ENCODE results near the gene TSN. TPM values are rescaled to one million over a fixed set of nuclear protein-coding genes. Genes with fewer than 3 reads are reported as not detected.

Gene TSN
- total RNA-seq, 2 experiments from 2014 or later, result 59.2 to 63.5 TPM

GRCh38 chr2:121764681-121765228 lies 9.3 kb downstream of the TSN start:
- Mint-ChIP-seq H3K36me3 (ENCODE audit: low read depth) (peaks cover 44% of the 10 kb centered on the region), H3K27me3 (no peaks in the 10 kb centered on the region)
- POLR2A ChIA-PET, result no interaction called here

GRCh38 chr2:121766624-121767023 lies 11.2 kb downstream of the TSN start:
- Mint-ChIP-seq H3K27ac (no peak overlapping the region), H3K27me3 (no peaks in the 10 kb centered on the region), H3K4me1 (no peaks in the 10 kb centered on the region), H3K36me3 (ENCODE audit: low read depth) (peaks cover 46% of the 10 kb centered on the region), H3K4me3 (no peak overlapping the region), H3K9me3 (no peaks in the 10 kb centered on the region)
- no peak for DNase-seq
- POLR2A ChIA-PET, result interaction anchor here (0.7 kb wide), 1 partner anchor 154 kb away, joined by 4 read pairs; no protein-coding TSS in a partner anchor
- CTCF ChIA-PET, result no interaction called here

More at GRCh38 chr2:121764681-121765228, 9.3 kb downstream of the TSN start:
- DNase-seq, result no peak
- H3K27ac Mint-ChIP-seq, result no peak overlapping the region
- H3K4me3 Mint-ChIP-seq, result no peak overlapping the region
- CTCF ChIA-PET, result interaction anchor here (0.7 kb wide), 1 partner anchor 46 kb away, joined by 4 read pairs; no protein-coding TSS in a partner anchor
- H3K4me1 Mint-ChIP-seq, result no peaks in the 10 kb centered on the region
- no peaks in the 10 kb centered on the region for H3K9me3 Mint-ChIP-seq

- Mint-ChIP-seq H3K36me3 (ENCODE audit: low read depth) (peaks cover 40% of the 10 kb centered on the region), H3K4me1 (no peaks in the 10 kb centered on the region), H3K4me3 (no peak overlapping the region), H3K9me3 (no peaks in the 10 kb centered on the region), H3K27me3 (no peaks in the 10 kb centered on the region), H3K27ac (no peak overlapping the region)
- CTCF ChIA-PET, result interaction anchor here (0.6 kb wide), 1 partner anchor 85 kb away, joined by 4 read pairs; no protein-coding TSS in a partner anchor
- POLR2A ChIA-PET, result no interaction called here
- DNase-seq, result no peak
These were observed 12.8 kb downstream of the TSN start for GRCh38 chr2:121768143-121768755.

- no peaks in the 10 kb centered on the region for H3K9me3 Mint-ChIP-seq
- H3K27ac Mint-ChIP-seq, result no peak overlapping the region
- H3K4me3 Mint-ChIP-seq, result no peak overlapping the region
- ChIA-PET POLR2A (no interaction called here), CTCF (interaction anchor here (0.7 to 1.0 kb wide), 2 partner anchors 37 to 416 kb away, joined by 3 to 4 read pairs; no protein-coding TSS in a partner anchor)
- no peaks in the 10 kb centered on the region for H3K27me3 Mint-ChIP-seq
- H3K4me1 Mint-ChIP-seq, result no peaks in the 10 kb centered on the region
- H3K36me3 Mint-ChIP-seq (ENCODE audit: low read depth), result peaks cover 18% of the 10 kb centered on the region
- DNase-seq, result no peak
These were observed 16.7 kb downstream of the TSN start for GRCh38 chr2:121771976-121772742.

GRCh38 chr2:121774235-121774634 lies 18.8 kb downstream of the TSN start:
- ChIA-PET CTCF (no interaction called here), POLR2A (no interaction called here)
- Mint-ChIP-seq H3K9me3 (no peaks in the 10 kb centered on the region), H3K27ac (no peak overlapping the region), H3K36me3 (ENCODE audit: low read depth) (peaks cover 5% of the 10 kb centered on the region), H3K4me1 (no peaks in the 10 kb centered on the region), H3K27me3 (no peaks in the 10 kb centered on the region), H3K4me3 (no peak overlapping the region)
- no peak for DNase-seq

GRCh38 chr2:121776361-121776760 lies 20.9 kb downstream of the TSN start:
- Mint-ChIP-seq H3K27ac (no peak overlapping the region), H3K27me3 (no peaks in the 10 kb centered on the region)
- POLR2A ChIA-PET, result no interaction called here

GRCh38 chr2:121776885-121777698 lies 21.6 kb downstream of the TSN start:
- CTCF ChIA-PET, result no interaction called here
- H3K27me3 Mint-ChIP-seq, result peaks cover under 1% of the 10 kb centered on the region
- POLR2A ChIA-PET, result no interaction called here
- H3K4me3 Mint-ChIP-seq, result no peak overlapping the region
- no peaks in the 10 kb centered on the region for H3K9me3 Mint-ChIP-seq
- H3K36me3 Mint-ChIP-seq (ENCODE audit: low read depth), result no peaks in the 10 kb centered on the region
- no peak for DNase-seq
- no peak overlapping the region for H3K27ac Mint-ChIP-seq
- H3K4me1 Mint-ChIP-seq, result no peaks in the 10 kb centered on the region

More at GRCh38 chr2:121776361-121776760, 20.9 kb downstream of the TSN start:
- Mint-ChIP-seq H3K9me3 (no peaks in the 10 kb centered on the region), H3K4me3 (no peak overlapping the region), H3K4me1 (no peaks in the 10 kb centered on the region), H3K36me3 (ENCODE audit: low read depth) (no peaks in the 10 kb centered on the region)
- CTCF ChIA-PET, result no interaction called here
- no peak for DNase-seq

- Mint-ChIP-seq H3K4me3 (no peak overlapping the region), H3K27me3 (peaks cover 2% of the 10 kb centered on the region), H3K9me3 (no peaks in the 10 kb centered on the region), H3K36me3 (ENCODE audit: low read depth) (no peaks in the 10 kb centered on the region), H3K27ac (no peak overlapping the region), H3K4me1 (no peaks in the 10 kb centered on the region)
- ChIA-PET CTCF (no interaction called here), POLR2A (no interaction called here)
- DNase-seq, result no peak
These were observed 22.2 kb downstream of the TSN start for GRCh38 chr2:121777699-121778058.

GRCh38 chr2:121778741-121779487 lies 23.5 kb downstream of the TSN start:
- ChIA-PET POLR2A (no interaction called here), CTCF (no interaction called here)
- Mint-ChIP-seq H3K36me3 (ENCODE audit: low read depth) (no peaks in the 10 kb centered on the region), H3K27ac (no peak overlapping the region), H3K4me3 (no peak overlapping the region), H3K9me3 (no peaks in the 10 kb centered on the region), H3K27me3 (peaks cover 6% of the 10 kb centered on the region), H3K4me1 (no peaks in the 10 kb centered on the region)
- DNase-seq, result no peak

GRCh38 chr2:121783180-121783579 lies 27.7 kb downstream of the TSN start:
- Mint-ChIP-seq H3K27ac (no peak overlapping the region), H3K4me1 (no peaks in the 10 kb centered on the region), H3K27me3 (peaks cover 14% of the 10 kb centered on the region), H3K9me3 (no peaks in the 10 kb centered on the region), H3K4me3 (no peak overlapping the region), H3K36me3 (ENCODE audit: low read depth) (no peaks in the 10 kb centered on the region)
- ChIA-PET POLR2A (no interaction called here), CTCF (no interaction called here)
- no peak for DNase-seq

GRCh38 chr2:121788685-121789084 lies 33.2 kb downstream of the TSN start:
- no peaks in the 10 kb centered on the region for H3K9me3 Mint-ChIP-seq
- H3K27me3 Mint-ChIP-seq, result peaks cover 21% of the 10 kb centered on the region
- H3K36me3 Mint-ChIP-seq (ENCODE audit: low read depth), result no peaks in the 10 kb centered on the region
- H3K27ac Mint-ChIP-seq, result no peak overlapping the region
- ChIA-PET POLR2A (no interaction called here), CTCF (no interaction called here)
- no peak for DNase-seq
- H3K4me3 Mint-ChIP-seq, result no peak overlapping the region
- H3K4me1 Mint-ChIP-seq, result no peaks in the 10 kb centered on the region

GRCh38 chr2:121790276-121790956 lies 35.0 kb downstream of the TSN start:
- Mint-ChIP-seq H3K27me3 (peaks cover 15% of the 10 kb centered on the region), H3K4me3 (no peak overlapping the region), H3K27ac (no peak overlapping the region), H3K9me3 (no peaks in the 10 kb centered on the region), H3K36me3 (ENCODE audit: low read depth) (no peaks in the 10 kb centered on the region), H3K4me1 (no peaks in the 10 kb centered on the region)
- CTCF ChIA-PET, result no interaction called here
- no peak for DNase-seq
- POLR2A ChIA-PET, result no interaction called here

Data from activated CD4-positive, alpha-beta T cell treated with anti-CD3 and anti-CD28 coated beads, Interleukin-2, amount 10 ng/mL, durations not matched to agents 7 days and 5 days (primary cell).